HG02571 (cell line): Measurements from ENCODE around the gene SPAG4.
A peak's percentile ranks its signal among the peaks of the same experiment; 100 is the strongest.

Source experiments
- ATAC-seq: cut with Tn5 transposase; IDR thresholded peaks from one replicate; pipeline ENCODE4 v1.9.1; 2021; ENCODE audit warnings: mild to moderate bottlenecking, moderate library complexity; ENCODE audit not compliant: unreplicated experiment

The SPAG4 gene

DNA sequence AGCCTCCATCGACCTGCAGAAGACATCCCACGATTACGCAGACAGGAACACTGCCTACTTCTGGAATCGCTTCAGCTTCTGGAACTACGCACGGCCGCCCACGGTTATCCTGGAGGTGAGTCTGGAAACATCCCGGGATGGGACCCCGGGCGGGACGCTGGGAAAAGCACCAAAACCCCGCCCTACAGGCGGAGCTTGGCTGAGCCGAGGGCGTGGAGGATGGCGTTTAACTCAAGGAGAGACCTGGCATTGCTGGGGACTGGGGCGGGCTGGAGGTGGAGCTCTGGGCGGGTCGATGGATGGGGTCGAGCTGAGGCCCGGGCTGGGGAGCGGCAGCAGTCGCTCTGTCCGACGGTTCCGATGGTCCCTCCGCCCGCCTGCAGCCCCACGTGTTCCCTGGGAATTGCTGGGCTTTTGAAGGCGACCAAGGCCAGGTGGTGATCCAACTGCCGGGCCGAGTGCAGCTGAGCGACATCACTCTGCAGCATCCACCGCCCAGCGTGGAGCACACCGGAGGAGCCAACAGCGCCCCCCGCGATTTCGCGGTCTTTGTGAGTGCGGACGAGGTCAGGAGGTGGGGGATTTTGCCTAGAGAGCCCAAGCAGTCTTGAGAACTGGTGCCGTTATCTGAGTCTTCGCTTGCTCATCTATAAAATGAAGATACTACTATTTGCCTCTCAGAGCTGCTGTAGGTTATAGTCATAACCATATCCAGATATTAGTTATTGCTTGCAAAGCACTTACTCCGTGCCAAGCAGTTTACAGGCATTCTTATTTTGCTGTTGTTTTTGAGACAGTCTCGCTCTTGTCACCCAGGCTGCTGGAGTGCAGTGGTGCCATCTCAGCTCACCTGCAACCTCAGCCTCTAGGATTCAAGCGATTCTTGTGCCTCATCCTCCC is 3.8 kb downstream of the SPAG4 start:
- peak; percentile 32 for ATAC-seq

DNA sequence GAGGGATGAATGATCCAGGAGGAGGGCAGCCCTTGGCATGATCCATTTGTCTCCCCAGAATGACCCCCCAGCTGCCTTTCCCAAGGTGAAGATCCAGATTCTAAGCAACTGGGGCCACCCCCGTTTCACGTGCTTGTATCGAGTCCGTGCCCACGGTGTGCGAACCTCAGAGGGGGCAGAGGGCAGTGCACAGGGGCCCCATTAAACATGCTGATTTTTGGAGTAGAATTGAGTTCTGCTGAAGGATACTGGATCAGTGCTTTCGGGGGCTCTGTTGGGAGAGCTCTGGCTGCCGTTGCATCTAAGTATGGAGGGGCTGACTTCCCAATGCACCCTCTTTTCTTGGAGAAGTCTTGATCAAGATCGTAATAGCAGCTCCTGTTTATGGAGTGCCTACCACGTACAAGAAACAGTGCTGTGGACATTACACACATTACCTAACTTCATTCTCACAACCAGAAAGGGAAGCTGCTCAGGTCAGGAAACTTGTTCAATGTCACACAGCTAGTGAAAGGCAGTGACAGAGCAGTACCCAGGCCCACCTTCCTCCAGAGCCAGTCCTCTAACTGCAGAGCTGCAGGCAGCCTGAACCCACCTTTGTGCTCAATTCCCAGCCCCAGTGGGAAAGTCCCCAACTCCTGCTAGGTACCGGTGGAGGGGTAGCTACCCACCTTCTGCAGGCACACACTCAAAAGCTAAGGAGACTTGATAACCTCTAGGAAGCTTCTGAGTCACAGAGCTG is 5.4 kb downstream of the SPAG4 start:
- ATAC-seq = no peak

DNA sequence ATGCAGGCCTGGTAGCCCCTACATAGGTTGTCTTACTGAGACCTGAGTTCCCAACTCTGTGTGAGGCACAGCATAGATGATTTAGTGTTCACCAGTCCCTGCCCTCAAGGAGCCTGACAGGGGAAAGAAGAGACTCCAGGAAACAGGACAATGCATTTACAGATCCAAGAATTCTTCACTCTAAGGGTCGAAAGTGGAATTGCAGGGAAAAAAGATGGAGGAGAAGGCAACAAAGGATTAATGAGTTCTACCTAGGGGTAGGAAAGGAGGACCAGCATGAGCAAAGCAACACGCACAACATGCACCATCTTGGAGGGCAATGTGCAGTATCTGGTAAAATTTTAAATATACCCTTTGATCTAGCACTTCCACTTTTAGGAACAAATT is 5.9 kb downstream of the SPAG4 start:
- ATAC-seq = no peak

DNA sequence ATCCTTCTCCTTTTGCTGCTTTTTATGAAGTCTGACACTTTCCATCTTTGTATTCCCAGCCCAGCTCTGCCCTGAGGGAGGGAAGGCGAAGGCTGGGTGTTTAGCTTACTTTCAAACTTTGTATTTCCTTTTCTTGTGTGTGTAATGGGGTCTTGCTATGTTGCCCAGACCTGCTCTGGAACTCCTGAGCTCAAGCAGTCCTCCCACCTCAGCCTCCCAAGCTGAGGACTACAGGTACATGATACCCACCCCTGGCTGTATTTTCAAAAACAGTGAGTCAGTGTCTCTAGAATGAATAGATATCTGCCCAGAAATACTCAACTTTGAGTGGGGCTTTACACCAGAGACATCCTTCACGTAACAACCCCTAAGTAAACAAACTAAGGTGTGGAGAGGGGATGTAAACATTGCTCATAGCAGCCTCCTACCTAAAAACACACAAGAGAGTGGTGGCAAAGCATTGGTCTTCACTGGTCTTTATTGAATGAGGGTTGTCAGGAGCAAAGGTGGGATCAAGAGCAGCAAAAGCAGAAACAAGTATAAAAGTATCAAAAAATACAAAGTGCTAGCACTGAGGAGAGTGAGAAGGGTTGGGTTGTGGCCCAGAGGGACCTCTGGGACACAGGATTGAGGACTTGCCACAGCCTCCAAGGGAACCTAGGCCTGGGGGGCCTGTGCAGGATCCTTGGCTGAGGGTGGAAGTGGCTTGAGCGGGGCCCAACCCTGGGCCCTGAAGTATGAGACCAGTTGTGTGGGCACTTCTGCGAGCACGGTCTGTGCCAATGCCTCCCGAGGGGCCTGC is 10.2 kb downstream of the SPAG4 start:
- no peak for ATAC-seq

DNA sequence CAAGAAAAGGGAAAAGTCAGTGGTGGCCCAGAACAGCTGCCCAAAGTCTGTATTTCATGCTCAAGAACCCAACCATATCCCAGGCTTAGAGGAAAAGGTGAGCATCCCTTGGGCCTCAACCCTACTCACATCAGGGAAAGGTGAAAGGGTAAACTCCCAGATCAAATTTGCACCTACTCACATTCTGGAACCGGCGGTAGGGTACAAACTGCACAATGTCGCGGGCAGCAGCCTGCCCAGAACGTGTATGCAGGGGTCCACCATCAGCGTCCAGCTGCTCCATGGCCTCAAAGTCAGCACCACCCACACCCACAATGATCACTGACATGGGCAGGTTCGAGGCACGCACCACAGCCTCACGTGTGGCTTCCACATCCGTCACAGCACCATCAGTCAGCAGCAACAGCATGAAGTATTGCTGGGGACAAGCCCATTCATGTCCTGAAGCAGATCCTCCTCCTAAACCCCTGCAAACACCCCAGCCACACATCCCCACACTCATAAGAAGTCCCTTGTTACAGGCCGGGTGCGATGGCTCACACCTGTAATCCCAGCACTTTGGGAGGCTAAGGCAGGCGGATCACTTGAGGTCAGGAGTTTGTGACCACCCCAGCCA is 10.9 kb downstream of the SPAG4 start:
- no peak for ATAC-seq

DNA sequence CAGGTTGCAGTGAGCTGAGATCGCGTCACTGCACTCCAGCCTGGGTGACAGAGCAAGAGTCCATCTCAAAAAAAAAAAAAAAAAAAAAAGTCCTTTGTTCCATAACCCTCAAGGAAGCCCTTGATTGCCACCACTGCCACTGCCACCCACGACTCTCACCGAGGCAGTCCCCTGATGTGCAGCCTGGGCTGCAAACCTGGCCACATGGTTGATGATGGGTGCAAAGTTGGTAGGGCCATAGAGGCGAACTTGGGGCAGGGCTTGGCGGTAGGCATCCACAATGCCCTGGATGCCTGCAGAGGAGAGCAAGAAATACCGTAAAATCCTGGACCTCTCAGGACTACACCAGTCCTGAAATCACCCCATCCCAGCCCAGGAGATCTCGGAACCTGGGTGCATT is 11.5 kb downstream of the SPAG4 start:
- no peak for ATAC-seq

DNA sequence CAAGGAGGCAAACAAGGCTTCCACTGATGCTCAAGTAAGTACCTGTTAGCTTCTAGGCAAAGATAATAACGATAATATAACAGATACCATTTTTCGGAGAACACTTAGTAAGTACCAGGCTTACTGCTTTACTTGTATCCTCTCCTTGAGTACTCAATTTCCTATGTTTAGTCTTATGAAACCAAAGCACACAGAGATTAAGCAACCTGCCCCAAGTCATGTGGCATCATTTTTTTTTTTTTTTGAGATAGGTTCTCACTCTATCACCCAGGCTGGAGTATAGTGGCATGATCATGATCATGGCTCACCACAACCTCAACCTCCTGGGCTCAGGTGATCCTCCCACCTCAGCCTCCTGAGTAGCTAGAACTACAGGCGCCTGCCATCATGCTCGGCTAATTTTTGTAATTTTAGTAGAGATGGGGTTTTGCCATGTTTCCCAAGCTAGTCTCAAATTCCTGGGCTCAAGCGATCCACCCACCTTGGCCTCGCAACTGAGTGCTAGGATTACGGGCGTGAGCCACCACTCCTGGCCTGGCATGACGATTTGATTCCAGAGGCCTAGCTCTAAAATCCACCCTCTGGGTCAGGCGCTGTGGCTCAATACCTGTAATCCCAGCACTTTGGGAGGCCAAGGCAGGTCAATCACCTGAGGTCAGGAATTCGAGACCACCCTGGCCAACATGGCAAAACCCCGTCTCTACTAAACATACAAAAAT is 14.0 kb downstream of the SPAG4 start:
- no peak for ATAC-seq

DNA sequence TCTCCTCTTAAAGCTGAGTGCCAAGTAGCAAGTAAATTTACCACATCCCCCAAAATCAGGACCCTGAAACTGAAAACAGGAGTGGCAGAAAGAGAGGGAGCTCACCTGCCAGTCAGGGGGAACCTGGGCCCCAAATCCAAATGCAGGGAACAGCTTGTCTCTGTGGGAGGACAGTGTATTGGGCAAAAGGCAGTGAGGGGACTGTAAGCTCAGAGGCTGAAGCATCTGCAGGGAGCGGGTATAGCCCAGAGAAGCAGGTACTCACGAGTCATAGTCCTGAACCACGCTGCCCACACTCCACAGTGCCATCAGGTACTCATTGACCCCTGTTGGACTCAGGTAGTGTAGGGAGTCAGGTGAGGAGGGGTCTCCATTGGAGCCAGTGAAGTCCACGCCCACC is 15.0 kb downstream of the SPAG4 start:
- no peak for ATAC-seq

DNA sequence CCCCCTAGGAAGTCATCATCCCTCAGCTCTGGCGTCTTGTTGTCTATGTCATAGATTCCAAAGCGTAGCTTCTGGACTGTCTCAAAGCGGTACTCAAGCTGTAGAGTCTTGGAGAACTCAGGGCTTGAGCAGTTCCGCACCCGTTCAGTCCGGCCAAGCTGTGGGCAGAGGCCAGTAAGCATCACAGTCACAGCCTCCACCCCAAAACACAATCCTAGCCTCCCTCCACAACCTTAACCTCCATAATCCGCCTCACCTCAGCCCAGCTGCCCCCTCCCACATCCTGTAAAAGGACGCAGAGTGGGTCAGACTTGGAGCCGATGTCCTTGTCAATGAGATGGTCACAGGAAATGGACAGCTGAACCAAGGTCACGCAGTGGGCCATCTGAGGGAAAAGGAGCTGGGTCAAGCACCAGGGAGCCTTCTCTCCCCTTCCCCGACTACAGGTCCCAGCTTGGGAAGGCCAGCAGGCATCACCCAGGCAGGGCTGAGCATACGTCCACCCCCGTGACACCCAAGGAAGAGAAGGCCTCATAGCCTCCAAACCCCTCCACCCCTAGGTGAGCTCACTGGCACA is 17.0 kb downstream of the SPAG4 start:
- no peak for ATAC-seq

DNA sequence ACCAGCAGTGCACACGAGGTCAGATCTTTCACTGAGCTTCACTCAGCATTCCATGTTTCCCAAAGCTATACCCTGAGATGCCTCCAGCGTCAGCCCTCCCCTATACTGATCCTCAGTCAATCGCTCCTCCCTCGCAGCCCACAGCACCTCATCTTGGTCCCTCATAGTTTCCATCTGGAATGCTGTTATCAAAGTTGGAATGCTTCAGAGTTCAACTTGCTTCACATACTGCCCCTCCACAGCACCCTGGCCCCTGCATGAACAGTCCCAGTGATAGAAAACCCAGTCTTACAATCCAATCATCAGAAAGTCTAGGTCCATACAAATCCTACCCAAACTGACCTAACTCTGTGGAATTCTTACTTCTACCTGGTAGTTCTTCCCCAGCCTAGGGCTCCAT is 20.0 kb downstream of the SPAG4 start:
- no peak for ATAC-seq

DNA sequence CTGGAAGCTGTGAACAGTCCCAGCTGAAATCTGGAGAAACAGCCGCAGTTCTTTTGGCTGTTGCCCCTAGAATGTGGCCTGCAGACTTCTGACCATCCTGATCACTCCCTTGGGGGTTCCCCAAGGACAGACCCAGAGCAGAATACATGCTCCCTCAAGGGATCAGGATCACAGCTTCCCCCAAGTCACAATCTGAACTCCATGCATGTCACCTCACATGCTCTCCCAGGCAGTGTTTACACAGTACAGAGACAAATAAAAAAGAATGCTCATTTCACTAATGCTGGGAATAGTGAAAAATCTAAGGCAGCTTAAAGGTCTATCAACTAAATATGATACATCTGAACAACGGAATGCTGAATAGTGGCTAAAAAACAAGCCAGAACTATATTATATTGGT is 20.5 kb downstream of the SPAG4 start:
- ATAC-seq = no peak

DNA sequence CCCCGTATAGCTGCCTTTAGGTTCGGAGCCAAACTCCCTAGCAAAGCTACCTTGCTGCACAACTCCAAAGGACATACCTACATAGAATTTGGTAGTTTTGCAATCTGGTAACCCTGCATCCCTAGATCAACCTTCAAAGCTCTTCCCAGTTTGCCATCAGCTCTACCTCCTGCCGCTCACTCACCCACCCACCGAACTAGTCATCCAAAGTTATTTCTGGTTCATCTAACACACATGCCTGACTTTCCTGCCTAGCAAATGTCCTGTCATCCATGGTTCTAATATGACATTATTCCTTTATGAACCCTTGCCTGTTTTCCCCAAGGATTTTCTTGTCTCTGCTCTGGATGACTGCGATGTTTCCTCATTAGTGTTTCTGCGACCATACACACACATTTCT is 21.6 kb downstream of the SPAG4 start:
- ATAC-seq = no peak

DNA sequence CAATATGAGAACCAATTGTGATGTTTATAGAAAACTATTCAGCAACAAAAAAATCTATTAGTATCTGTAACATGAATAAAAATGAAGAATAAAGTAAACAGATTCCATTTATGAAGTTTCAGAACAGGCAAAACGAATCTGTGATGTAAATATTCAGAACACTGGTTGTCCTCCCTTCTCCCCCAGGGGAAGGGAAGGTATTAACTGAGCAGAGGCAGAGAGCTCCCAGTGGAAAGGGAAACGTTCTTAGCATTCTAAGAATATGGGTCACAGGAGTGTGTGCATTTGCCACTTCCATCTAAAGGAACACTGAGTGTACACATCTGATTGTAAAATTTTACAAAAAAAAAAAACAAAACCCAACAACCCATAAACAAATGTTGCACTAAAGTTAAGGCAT is 23.1 kb downstream of the SPAG4 start:
- no peak for ATAC-seq

DNA sequence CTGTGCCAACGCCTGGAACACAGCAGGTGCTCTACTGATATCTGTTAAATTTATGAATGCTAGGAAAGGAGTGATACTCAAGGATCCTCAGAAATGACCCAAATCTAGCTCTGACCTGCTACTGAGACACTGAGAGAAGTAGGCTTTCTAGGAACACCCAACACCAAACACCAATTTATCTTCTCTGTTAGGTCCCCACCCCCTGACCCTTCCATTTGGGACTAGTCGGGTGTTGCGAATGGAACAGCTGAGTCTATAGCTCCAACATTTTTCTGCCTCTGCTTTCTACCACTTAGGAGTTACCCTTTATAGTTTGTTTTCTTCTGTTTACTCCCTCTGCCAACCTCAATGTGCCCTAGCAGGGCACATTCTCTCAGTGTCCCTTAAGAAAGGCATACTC is 25.1 kb downstream of the SPAG4 start:
- no peak for ATAC-seq

DNA sequence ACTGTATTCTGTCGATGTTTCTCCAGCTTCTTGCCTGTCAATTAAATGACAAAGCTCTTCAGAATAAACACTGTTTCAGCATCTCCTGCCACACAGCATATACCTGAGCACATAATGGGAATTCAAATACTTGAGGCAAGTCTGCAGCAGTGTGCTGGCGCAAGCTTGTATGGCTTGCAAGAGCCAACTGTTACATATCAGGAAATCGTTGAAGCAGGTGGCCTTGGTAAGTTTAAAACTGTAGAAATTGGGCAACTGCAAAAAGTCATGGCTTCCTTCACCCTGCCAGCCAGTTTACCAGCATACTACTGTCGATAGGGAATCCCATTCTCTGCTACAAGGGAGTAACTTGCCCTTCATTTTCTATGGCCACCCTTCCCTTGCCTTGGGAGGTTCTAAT is 26.1 kb downstream of the SPAG4 start:
- no peak for ATAC-seq

DNA sequence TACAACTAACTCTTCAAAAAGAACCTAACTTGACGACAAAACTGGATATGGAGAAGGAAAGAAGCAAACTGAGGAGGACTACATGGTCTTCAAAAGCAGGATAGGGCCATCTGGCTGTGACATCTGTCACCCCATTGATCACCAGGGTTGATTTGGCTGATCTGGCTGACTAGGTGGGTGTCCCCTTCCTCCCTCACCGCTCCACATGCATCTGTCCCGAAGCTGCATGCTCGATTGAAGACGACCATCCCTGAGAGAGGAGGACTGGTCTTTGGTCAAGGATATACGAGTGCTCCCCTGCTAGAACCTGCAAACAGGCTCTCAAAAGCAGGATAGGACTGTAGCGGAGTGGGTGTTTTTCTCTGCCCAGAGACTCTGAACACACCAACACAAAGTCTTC is 27.4 kb downstream of the SPAG4 start:
- no peak for ATAC-seq

DNA sequence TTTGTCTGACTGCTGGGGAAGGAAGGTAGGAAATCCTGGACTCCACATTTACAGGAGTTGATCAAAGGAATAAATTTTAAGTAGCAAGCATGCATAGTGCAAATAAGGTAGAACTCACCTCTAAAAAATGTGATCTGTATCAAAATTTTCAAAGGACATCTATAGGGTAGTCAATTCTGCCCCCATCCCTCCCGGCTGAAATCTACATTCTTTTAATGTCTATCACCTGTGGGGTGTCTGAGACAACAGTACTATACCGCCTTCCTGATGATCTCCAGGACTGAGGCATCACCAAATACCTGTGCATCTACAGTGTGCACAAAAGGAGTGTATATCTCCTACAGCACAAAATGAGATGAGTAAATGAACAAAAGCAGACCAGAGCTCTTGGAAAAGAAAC is 29.2 kb downstream of the SPAG4 start:
- no peak for ATAC-seq

DNA sequence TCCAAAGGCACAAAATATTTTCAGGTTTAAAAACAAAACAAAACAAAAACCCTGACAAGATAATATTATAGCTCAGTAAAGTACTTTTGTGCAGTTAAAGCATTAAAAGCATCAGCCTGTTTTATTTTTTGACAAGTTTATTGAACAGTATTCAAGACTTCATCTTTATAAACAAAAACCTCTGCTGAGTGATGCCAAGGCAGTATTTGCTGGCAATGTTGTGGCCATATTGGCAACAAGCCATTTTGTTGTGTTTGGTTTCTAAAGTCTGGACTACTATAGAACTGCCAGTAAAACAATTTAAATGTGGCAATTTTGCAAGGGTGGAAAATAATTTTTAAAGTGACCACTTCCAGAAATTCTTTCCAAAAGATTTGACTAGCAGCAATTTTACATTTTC is 33.2 kb downstream of the SPAG4 start:
- ATAC-seq = no peak

DNA sequence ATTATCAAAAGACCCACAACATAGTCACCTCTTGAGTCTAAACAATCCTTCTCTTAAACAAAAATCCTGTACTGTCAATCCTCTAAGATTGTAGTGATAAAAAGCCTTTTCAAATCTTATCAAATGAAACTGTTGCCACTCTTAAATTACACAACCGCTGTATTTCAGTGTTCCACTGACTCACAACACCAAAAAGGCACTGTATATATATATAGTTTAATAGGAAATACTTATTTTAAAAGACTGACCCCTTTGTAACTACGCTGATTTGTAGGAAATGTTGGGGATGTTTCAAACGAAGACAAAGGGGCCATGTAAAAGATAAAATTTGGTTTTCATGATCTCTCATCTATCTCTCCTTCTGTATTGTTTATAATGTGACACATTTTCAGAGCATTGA is 35.0 kb downstream of the SPAG4 start:
- no peak for ATAC-seq

DNA sequence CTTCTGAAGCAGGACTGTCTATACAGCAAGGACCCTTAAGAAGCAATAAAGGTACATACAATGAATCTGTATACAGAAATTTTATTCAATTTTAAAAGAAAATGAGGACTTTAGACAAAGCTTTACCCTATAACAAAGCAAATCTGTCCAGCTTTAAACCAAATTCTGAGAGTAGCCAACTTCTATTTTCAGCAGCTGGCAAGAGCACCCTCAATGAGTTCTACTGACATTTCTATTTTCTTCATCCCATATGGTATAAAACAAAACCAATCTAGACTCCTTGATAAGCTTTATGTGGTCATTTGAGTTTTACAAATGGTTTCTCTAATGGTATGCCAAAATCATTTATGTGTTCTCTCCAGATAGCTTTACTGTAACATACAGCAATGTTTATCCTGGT is 36.3 kb downstream of the SPAG4 start:
- ATAC-seq = no peak
